GM12801 (cell line): ENCODE results near the gene KRT74.

Experiments
- TF ChIP-seq, protein P1 (sequence below): IDR thresholded peaks from one replicate; pipeline ENCODE4 v1.5.1; 2011; ENCODE audit warnings: control low read depth; ENCODE audit not compliant: insufficient read length; ENCODE audit errors: extremely low read depth

The KRT74 gene

DNA sequence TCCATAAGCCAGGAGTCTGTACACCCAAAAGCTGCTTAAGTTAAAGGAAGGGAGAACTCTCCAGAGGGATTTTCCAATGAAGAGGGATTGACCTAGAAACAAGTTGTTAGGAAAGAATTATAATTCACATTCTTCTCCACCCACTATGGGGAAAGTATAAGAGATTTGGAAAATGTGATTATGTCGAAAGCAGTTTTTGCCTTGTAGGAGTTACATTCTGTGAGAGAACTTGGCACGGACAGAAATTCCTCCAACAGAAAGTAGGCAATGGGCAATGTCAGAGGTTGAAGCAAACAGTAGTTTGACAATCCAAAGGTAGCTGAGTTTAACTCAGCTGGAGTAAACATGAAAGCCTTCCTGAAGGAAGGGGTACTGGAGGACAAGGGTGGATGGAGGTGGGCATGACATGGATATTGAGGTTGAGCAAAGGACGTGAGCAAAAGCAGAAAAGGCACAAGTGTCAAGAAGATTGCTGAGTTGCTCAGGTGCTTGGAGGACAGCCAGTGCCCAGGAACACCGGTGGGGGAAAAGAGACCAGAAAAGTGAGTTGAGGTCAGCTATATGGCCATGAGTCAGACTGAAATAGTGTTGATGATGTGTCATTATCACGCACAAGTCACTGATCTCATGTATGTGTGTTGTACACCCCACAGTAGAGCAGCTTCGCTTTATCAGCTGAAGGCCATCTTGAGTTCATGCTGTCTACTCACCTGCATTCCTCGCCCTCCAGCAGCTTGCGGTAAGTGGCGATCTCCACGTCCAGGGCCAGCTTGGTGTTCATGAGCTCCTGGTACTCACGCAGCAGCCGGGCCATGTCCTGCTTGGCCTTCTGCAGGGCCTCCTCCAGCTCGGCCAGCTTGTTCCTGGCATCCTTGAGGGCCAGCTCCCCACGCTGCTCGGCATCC lies 57.5 kb downstream of the KRT74 start:
- TF ChIP-seq, protein P1, sequence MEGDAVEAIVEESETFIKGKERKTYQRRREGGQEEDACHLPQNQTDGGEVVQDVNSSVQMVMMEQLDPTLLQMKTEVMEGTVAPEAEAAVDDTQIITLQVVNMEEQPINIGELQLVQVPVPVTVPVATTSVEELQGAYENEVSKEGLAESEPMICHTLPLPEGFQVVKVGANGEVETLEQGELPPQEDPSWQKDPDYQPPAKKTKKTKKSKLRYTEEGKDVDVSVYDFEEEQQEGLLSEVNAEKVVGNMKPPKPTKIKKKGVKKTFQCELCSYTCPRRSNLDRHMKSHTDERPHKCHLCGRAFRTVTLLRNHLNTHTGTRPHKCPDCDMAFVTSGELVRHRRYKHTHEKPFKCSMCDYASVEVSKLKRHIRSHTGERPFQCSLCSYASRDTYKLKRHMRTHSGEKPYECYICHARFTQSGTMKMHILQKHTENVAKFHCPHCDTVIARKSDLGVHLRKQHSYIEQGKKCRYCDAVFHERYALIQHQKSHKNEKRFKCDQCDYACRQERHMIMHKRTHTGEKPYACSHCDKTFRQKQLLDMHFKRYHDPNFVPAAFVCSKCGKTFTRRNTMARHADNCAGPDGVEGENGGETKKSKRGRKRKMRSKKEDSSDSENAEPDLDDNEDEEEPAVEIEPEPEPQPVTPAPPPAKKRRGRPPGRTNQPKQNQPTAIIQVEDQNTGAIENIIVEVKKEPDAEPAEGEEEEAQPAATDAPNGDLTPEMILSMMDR: no peak
